Thoracic aorta (tissue), 2 donors: ENCODE data around the gene MICALL1. TPM values are rescaled to one million over a fixed set of nuclear protein-coding genes. Genes with fewer than 3 reads are reported as not detected.

Source experiments
- ATAC-seq: fragments of 150-250 bp; one replicate; pipeline ENCODE4 v1.8.0; 2017; ENCODE audit warnings: low read depth; ENCODE audit not compliant: insufficient number of reproducible peaks, low FRiP score
- DNase-seq: peaks from one replicate; pipeline ENCODE4 v3.0.0-alpha.2; 2020; ENCODE audit warnings: low spot score
- H3K27ac ChIP-seq, 2 donors: fragments of 200-600 bp; sonication (generic); 1 replicate in 1 of 2; 2 replicates in 1 of 2; pipeline ENCODE4 v1.5.1; 2016; ENCODE audit warnings: mild to moderate bottlenecking in 2 of 2, moderate library complexity in 2 of 2
- H3K27me3 ChIP-seq: fragments of 200-600 bp; sonication (generic); replicated peaks from 2 replicates; pipeline ENCODE4 v1.6.0; 2016; ENCODE audit warnings: mild to moderate bottlenecking; ENCODE audit not compliant: insufficient read depth
- H3K36me3 ChIP-seq: fragments of 200-600 bp; sonication (generic); one replicate; pipeline ENCODE4 v1.5.1; 2016
- H3K4me1 ChIP-seq, 2 donors: fragments of 200-600 bp; sonication (generic); 1 replicate in 1 of 2; 2 replicates in 1 of 2; pipeline versions ENCODE4 v1.5.1 to v1.6.0; 2016; ENCODE audit warnings: low read depth in 2 of 2, mild to moderate bottlenecking in 1 of 2; ENCODE audit not compliant: control insufficient read depth in 1 of 2
- H3K4me3 ChIP-seq: fragments of 200-600 bp; sonication (generic); 2 replicates; pipeline ENCODE4 v1.5.1; 2016; ENCODE audit warnings: mild to moderate bottlenecking
- H3K9me3 ChIP-seq: fragments of 200-600 bp; sonication (generic); 2 replicates; pipeline ENCODE4 v1.5.1; 2016
- total RNA-seq, 2 donors: library from RNA; depleted of rRNA; stranded (reverse); fragments of >200 nt; gene quantifications; one replicate each; pipeline versions ENCODE4 v1.1.0 to v1.2.3, GENCODE V29; 2016
- TF ChIP-seq, protein P1 (sequence below): fragments of 200-600 bp; sonication (generic); IDR thresholded peaks from one replicate; pipeline ENCODE4 v1.5.1; 2019; ENCODE audit warnings: antibody characterized with exemption

Gene MICALL1
- total RNA-seq, 2 donors from 2014 or later = 16.8 to 49.3 TPM

GRCh38 chr22:37907036-37907954 lies 1.2 kb downstream of the MICALL1 start:
- ATAC-seq = no peak
- H3K4me3 ChIP-seq = peak overlapping the region; percentile 75
- no peak for DNase-seq

DNA sequence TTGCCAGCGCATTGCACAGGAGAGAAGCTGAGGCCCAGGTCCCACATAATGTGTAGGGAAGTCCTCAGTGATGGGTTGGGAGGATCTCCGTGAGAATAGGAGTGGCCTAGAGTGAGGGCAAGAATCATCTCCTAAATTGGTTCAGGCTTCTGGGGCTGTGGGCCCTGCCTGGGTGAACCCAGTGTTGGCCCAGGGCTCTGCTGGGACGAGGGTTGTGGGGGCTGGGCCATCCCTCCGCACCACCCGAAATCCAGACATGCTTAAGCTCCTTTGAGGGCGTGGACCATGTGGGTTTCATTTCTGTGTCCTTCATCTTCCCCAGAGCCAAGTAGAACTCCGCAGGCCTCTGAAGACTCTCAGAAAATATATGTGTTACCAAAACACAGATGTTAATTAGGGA lies 3.7 kb downstream of the MICALL1 start:
- Histone ChIP-seq H3K27me3 (no peaks in the 10 kb centered on the region), H3K4me3 (no peak overlapping the region), H3K36me3 (peaks cover 11% of the 10 kb centered on the region), H3K4me1 (peaks cover 13 to 49% of the 10 kb centered on the region in 2 donors), H3K9me3 (no peaks in the 10 kb centered on the region), H3K27ac (no peak overlapping the region)
- DNase-seq = no peak
- no peak for ATAC-seq
- TF ChIP-seq, protein P1, sequence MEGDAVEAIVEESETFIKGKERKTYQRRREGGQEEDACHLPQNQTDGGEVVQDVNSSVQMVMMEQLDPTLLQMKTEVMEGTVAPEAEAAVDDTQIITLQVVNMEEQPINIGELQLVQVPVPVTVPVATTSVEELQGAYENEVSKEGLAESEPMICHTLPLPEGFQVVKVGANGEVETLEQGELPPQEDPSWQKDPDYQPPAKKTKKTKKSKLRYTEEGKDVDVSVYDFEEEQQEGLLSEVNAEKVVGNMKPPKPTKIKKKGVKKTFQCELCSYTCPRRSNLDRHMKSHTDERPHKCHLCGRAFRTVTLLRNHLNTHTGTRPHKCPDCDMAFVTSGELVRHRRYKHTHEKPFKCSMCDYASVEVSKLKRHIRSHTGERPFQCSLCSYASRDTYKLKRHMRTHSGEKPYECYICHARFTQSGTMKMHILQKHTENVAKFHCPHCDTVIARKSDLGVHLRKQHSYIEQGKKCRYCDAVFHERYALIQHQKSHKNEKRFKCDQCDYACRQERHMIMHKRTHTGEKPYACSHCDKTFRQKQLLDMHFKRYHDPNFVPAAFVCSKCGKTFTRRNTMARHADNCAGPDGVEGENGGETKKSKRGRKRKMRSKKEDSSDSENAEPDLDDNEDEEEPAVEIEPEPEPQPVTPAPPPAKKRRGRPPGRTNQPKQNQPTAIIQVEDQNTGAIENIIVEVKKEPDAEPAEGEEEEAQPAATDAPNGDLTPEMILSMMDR = no peak

More at GRCh38 chr22:37907036-37907954, 1.2 kb downstream of the MICALL1 start:
- H3K36me3 ChIP-seq = no peaks in the 10 kb centered on the region
- no peaks in the 10 kb centered on the region for H3K9me3 ChIP-seq
- TF ChIP-seq, protein P1 = no peak
- H3K4me1 ChIP-seq = peaks cover 16 to 58% of the 10 kb centered on the region in 2 donors
- peak overlapping the region; percentile 87 for H3K27ac ChIP-seq
- no peaks in the 10 kb centered on the region for H3K27me3 ChIP-seq

DNA sequence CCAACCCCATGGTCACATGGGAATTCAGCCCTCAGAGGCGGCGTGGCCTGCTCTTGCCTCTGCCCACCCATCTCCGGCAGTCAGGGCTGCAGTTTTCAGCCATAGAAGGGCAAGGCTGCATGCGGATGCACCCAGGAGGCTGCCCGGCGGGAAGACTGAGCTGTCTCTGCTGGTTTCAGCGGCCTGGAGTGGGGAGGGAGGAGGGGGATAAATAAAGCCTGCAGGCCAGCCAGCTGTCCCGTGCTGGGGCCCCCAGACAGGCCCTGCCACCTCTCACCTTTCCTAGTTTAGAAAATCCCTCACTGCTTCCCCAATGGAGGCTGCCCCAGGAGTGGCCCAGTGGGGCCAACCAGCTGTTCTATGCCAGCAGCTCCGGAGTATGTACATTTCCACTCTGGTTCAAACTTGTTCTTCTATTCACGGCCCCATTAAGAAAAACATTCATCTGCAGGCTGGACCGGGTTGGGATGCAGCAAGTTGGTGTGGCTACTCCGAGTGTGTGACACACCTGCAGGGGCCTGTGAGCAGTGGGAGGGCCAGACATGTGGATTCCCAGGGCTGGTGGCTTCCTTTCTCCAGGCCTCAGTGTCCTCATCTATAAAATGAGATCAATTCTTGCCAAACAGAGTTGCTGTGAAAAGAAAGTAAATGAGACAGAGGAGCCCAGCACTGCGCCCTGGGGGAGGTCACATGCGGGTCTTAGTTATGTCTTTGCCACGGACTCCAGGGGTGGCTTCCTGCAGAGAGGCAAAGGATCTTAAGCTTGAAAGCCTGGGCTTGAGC lies 5.0 kb downstream of the MICALL1 start:
- Histone ChIP-seq H3K4me1 (peaks cover 6 to 39% of the 10 kb centered on the region in 2 donors), H3K4me3 (no peak overlapping the region), H3K36me3 (peaks cover 11% of the 10 kb centered on the region), H3K27me3 (no peaks in the 10 kb centered on the region), H3K9me3 (no peaks in the 10 kb centered on the region), H3K27ac (peak overlapping the region; percentile 60 to 63)
- no peak for ATAC-seq
- TF ChIP-seq, protein P1 = no peak
- DNase-seq = no peak

DNA sequence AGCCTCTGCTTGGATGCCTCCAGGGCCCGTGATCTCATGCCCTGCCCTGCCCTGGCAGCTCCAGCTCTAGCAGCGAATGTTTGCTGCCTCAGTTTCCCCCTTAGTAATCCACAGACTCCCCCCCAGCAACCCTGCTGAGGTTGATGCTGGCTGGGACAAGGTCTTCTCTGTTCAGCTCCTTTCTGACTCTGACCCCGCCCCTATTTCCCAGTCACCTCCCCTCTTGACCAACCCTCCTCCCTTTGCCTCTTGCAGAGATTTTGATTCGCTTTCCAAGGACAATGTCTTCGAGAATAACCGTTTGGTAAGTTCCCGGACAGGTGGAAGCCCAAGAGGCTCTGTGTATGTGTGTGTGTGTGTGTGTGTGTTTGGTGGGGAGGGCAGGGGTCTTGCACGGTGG lies 5.6 kb downstream of the MICALL1 start:
- no peaks in the 10 kb centered on the region for H3K9me3 ChIP-seq
- DNase-seq (no peak), ATAC-seq (no peak)
- peaks cover 16% of the 10 kb centered on the region for H3K36me3 ChIP-seq
- TF ChIP-seq, protein P1 = no peak
- peaks cover 6 to 38% of the 10 kb centered on the region in 2 donors for H3K4me1 ChIP-seq
- H3K4me3 ChIP-seq = no peak overlapping the region
- no peaks in the 10 kb centered on the region for H3K27me3 ChIP-seq
- no peak overlapping the region for H3K27ac ChIP-seq

- TF ChIP-seq, protein P1 = no peak
- peaks cover 3 to 33% of the 10 kb centered on the region in 2 donors for H3K4me1 ChIP-seq
These were observed 6.1 kb downstream of the MICALL1 start for GRCh38 chr22:37912171-37912570.

More at GRCh38 chr22:37912171-37912570, 6.1 kb downstream of the MICALL1 start:
- DNase-seq = no peak
- H3K36me3 ChIP-seq = peaks cover 17% of the 10 kb centered on the region
- H3K9me3 ChIP-seq = no peaks in the 10 kb centered on the region
- no peak overlapping the region for H3K27ac ChIP-seq
- no peak for ATAC-seq
- H3K4me3 ChIP-seq = no peak overlapping the region
- H3K27me3 ChIP-seq = no peaks in the 10 kb centered on the region
